Hepatic stellate cell (primary cell): ENCODE data around the gene AGFG1.

Experiments
- DNase-seq: peaks from one replicate; pipeline ENCODE4 v3.0.0; 2011; ENCODE audit warnings: low spot score

AGFG1 gene

DNA sequence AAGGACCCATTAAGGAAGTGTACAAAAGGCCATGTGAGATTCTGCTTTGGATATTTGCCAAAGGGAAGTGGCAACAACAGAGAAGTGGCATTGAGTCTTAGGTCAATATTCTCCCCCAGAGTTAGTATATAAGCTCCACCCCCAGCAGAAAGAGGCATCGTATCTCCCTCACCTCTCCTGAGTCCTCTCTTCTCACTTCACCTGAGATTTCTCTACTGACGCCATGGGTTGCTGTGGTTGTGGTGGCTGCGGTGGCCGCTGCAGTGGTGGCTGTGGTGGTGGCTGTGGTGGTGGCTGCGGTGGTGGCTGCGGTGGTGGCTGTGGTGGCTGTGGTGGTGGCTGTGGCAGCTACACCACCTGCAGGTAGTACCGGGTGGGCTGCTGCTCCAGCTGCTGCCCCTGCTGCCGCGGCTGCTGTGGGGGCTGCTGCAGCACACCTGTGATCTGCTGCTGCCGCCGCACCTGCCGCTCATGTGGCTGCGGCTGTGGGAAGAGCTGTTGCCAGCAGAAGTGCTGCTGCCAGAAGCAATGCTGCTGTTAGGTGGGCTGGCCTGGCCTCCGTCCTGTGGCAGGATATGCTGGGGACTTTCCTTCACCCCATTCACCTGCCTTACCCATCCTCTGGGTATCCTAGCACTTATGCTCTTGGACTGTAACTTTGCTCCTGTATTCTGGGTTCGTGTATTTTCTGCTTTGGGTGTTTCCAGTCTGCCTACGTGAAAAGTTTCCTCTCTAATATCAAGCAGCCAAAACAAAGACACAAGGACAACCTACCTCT, 136.8 kb downstream of the AGFG1 start:
- no peak for DNase-seq

DNA sequence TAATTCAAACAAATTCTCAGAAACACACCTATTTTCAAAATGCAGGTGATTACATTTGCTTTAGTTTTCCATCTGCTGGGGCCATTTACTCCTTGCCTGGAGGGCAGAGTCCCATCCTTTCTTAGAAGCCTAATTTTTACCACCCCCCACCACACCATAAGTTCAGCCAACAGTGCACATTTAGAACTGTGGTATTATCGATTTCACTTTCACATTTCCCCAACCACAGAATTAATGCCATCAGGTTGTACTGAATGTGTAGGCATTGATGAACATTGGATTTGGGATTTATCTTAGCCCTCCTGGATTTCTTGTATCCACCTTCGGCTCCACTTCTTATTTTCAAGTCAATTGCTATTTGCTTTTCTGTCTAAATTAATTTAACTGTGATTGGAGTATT, 138.2 kb downstream of the AGFG1 start:
- no peak for DNase-seq
